ENCODE results near the gene NTSR2. TPM values are rescaled to one million over a fixed set of nuclear protein-coding genes. Genes with fewer than 3 reads are reported as not detected.

Gene NTSR2
- total RNA-seq, 6 experiments from 2014 or later, result not detected

DNA sequence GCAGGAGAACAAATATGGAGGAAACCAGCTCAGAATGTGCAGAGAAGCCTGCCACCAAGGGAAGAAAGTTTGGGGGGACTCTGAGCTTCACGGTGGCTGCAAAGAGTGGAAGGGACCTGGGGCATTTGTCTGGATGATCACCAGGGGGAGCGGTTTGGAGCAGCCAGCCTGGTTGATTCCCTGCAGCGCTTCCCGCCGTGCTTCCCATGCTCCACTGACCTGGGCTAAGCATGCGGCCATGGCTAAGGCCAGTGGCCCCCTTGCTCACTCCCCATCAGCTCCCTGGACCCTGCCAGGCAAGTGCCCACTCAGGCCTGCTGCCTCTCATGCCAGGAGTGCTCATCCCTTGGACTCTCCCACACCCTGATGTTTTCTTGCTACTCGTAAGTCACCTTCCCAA, 27.0 kb downstream of the NTSR2 start:
- Mint-ChIP-seq H3K27ac (no peak overlapping the region), H3K4me1 (ENCODE audit: low read depth) (no peaks in the 10 kb centered on the region), H3K9me3 (0 out of 2 replicates have a peak, but pooled peaks cover 7% of the 10 kb centered on the region), H3K36me3 (ENCODE audit: low read depth) (no peaks in the 10 kb centered on the region), H3K4me3 (no peak overlapping the region), H3K27me3 (ENCODE audit: insufficient read depth) (peaks cover 52% of the 10 kb centered on the region)
- TF ChIP-seq CTCF (IDR thresholded peaks at IDR 0.05), result peak; percentile 22; the same call in 1 of the 2 replicates
- DNase-seq, result no peak

DNA sequence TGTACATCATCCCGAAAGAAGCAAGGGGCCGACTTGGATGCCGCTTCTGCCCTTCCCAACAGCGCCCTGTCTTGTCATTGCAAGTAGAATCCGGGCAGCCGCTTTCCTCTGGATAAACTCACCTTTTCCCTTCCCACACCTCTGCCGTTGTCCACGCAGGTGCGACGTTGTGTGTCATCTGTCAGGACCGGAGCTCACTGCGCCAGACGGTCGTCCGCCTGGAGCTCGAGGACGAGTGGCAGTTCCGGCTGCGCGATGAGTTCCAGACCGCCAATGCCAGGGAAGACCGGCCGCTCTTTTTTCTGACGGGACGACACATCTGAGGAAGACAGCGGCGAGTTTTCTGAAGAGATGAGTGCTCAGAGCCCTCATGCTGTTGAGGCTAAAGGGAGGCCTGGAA, 29.9 kb downstream of the NTSR2 start:
- Mint-ChIP-seq H3K4me3 (no peak overlapping the region), H3K4me1 (ENCODE audit: low read depth) (no peaks in the 10 kb centered on the region), H3K27ac (no peak overlapping the region), H3K36me3 (ENCODE audit: low read depth) (no peaks in the 10 kb centered on the region), H3K9me3 (no peaks in the 10 kb centered on the region), H3K27me3 (ENCODE audit: insufficient read depth) (peaks cover 56% of the 10 kb centered on the region)
- TF ChIP-seq CTCF (IDR thresholded peaks at IDR 0.05), result no peak
- DNase-seq, result no peak

- Mint-ChIP-seq H3K4me3 (no peak overlapping the region), H3K9me3 (no peaks in the 10 kb centered on the region), H3K27me3 (ENCODE audit: insufficient read depth) (peaks cover 58% of the 10 kb centered on the region), H3K27ac (no peak overlapping the region), H3K4me1 (ENCODE audit: low read depth) (no peaks in the 10 kb centered on the region), H3K36me3 (ENCODE audit: low read depth) (no peaks in the 10 kb centered on the region)
- no peak for TF ChIP-seq CTCF (IDR thresholded peaks at IDR 0.05)
- no peak for DNase-seq
Measured at GRCh38 chr2:11639503-11639902, 30.5 kb downstream of the NTSR2 start.

DNA sequence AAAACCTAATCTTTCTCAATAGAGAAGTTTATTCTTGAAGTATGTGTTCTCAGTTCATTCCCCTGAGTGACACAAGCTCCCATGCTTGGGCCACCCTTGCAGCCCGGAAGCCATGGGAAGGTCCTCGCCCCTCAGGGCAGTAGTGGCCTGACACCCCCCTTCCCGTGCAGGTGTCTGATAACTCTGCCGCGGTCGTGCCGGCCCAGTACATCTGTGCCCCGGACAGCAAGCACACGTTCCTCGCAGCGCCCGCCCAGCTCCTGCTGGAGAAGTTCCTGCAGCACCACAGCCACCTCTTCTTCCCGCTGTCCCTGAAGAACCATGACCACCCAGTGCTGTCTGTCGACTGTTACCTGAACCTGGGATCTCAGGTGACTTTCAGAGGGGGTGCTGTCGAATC, 32.4 kb downstream of the NTSR2 start:
- no peak for DNase-seq
- no peak for TF ChIP-seq CTCF (IDR thresholded peaks at IDR 0.05)
- no peak overlapping the region for H3K4me3 Mint-ChIP-seq
- no peaks in the 10 kb centered on the region for H3K9me3 Mint-ChIP-seq
- H3K27me3 Mint-ChIP-seq (ENCODE audit: insufficient read depth), result peaks cover 52% of the 10 kb centered on the region
- no peaks in the 10 kb centered on the region for H3K4me1 Mint-ChIP-seq (ENCODE audit: low read depth)
- no peaks in the 10 kb centered on the region for H3K36me3 Mint-ChIP-seq (ENCODE audit: low read depth)
- no peak overlapping the region for H3K27ac Mint-ChIP-seq

GRCh38 chr2:11636593-11637295, 33.3 kb downstream of the NTSR2 start:
- no peak for DNase-seq
- no peaks in the 10 kb centered on the region for H3K4me1 Mint-ChIP-seq (ENCODE audit: low read depth)
- TF ChIP-seq CTCF (IDR thresholded peaks at IDR 0.05), result no peak
- no peak overlapping the region for H3K27ac Mint-ChIP-seq
- no peaks in the 10 kb centered on the region for H3K36me3 Mint-ChIP-seq (ENCODE audit: low read depth)
- H3K4me3 Mint-ChIP-seq, result no peak overlapping the region
- H3K9me3 Mint-ChIP-seq, result no peaks in the 10 kb centered on the region
- peaks cover 55% of the 10 kb centered on the region for H3K27me3 Mint-ChIP-seq (ENCODE audit: insufficient read depth)

All from HFFc6 (cell line).